Inflammatory macrophage (primary cell): ENCODE results near the gene GPAM.
A peak's percentile ranks its signal among the peaks of the same experiment; 100 is the strongest.

ENCODE experiments used
- DNase-seq, 2 donors: peaks; one replicate each; pipeline ENCODE4 v3.0.0-alpha.2; 2020 to 2022

Gene GPAM

GRCh38 chr10:112176543-112176942 lies 7.0 kb downstream of the GPAM start:
- DNase-seq, result no peak

- no peak for DNase-seq
Measured at GRCh38 chr10:112175409-112175808, 8.2 kb downstream of the GPAM start.

DNA sequence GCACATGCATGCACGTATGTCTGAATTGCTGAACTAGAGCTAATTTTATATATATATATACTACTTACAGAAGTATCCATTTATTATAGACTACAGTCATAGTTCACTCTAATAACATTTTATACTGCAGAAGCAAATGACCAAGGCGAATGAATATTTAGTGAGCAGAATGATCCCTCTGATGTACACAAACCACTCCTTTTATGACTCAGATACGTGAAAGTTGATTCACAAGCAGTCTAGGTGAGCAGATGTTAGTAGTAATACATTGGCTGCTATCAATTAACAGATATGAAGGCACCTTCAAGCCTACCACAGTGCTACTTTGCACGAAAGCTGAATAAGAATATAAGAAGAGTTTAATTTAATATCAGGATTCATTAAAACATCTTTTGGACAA lies 10.4 kb downstream of the GPAM start:
- DNase-seq, result no peak

- no peak for DNase-seq
Measured at GRCh38 chr10:112168733-112169132, 14.8 kb downstream of the GPAM start.

GRCh38 chr10:112166800-112167199 lies 16.8 kb downstream of the GPAM start:
- DNase-seq, result no peak

GRCh38 chr10:112161757-112162518 lies 21.6 kb downstream of the GPAM start:
- DNase-seq, result no peak

GRCh38 chr10:112160834-112161233 lies 22.7 kb downstream of the GPAM start:
- DNase-seq, result no peak

DNA sequence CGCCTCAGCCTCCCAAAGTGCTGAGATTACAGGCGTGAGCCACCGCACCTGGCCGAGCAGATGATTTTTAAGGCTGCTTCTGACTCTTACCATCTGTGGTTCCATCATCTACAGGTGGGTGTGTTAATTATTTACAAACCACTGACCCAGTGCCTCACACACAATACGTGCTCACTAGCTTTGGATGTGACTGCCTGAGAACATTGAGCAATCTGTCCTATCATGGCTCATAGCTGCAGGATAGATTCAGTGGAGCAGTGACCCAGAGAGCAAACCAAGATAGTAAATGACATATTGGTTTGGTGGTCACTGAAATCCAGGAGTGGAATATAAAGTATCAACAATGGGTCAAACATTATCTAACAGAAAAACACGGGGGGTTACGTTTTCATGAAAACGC lies 24.1 kb downstream of the GPAM start:
- DNase-seq, result no peak

GRCh38 chr10:112151524-112152039 lies 32.0 kb downstream of the GPAM start:
- no peak for DNase-seq

DNA sequence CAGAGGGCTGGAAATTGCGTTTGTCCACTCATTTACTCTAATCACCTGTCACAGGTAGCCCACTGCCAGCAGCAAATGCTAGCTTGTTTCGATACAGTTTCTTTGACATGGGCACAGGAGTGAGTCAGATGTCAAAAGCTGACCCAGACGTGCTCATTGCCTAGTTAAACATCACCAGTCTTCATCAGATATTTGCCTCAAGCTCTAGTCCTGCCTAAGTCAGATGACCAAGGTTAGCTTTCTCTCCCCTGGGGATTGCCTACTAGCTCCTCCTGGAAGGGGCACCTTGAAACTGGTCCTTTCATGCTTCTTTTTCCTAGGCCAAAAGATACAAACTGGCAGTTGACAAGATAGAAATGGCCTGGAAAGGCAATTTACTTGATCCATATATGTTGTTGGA lies 35.2 kb downstream of the GPAM start:
- no peak for DNase-seq

DNA sequence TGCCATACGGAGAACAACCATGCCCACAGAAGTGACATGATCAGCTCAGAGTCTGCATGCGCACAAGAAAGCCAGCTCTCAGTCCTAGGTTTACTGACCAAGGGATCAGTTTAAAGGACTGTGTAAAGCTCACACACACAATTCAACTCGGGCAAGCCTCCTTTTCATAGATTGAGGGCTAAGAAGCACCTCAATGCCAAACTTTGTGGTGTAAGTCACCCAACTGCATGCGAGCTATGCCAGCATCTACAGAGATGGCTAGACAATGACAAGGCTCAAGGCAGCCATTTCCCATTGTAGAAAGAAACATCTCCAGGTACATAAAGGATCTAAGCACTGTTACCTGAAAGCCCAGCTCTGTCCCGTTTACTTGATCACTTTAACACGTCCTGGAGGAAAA lies 36.8 kb downstream of the GPAM start:
- DNase-seq, result no peak

GRCh38 chr10:112145263-112145662 lies 38.3 kb downstream of the GPAM start:
- no peak for DNase-seq

DNA sequence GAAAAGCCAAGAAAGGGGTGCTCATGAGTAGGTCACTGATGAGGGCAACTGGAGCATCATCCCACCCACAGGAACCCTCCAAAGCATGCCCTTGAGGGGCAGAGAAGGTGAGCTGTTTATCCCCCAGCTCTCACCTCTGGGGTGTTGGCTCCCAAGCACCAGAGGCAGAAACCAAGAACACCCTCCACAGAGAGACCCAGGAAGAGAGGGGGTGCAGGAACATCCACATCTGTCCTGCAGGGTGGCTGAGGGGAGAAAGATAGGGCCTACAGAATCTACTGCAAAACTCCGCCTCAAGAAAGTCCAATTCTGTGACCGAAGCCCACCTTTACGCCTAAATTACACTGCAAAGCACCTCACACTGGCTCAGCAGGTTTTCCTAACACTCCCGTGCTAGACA lies 40.1 kb downstream of the GPAM start:
- no peak for DNase-seq

DNA sequence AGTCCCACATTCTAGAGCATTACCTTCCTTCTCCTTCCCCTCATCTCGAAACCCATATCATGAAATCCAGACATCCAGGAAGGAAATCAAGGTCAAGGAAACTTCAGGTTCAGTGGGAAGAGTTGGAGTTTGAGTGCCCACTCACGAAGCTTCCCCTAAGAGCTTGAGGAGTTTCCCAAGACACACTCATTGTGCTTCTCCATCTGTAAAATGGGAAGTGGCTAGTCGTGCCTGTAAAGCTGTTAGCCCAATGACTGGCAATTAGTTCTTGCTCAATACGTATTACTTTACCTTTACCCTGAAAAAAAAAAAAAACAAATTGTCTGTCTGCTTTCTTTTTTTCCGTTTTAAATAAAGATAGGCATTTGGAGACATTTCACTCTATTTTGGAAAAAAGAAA lies 42.3 kb downstream of the GPAM start:
- peak; percentile 77 to 80 for DNase-seq

DNA sequence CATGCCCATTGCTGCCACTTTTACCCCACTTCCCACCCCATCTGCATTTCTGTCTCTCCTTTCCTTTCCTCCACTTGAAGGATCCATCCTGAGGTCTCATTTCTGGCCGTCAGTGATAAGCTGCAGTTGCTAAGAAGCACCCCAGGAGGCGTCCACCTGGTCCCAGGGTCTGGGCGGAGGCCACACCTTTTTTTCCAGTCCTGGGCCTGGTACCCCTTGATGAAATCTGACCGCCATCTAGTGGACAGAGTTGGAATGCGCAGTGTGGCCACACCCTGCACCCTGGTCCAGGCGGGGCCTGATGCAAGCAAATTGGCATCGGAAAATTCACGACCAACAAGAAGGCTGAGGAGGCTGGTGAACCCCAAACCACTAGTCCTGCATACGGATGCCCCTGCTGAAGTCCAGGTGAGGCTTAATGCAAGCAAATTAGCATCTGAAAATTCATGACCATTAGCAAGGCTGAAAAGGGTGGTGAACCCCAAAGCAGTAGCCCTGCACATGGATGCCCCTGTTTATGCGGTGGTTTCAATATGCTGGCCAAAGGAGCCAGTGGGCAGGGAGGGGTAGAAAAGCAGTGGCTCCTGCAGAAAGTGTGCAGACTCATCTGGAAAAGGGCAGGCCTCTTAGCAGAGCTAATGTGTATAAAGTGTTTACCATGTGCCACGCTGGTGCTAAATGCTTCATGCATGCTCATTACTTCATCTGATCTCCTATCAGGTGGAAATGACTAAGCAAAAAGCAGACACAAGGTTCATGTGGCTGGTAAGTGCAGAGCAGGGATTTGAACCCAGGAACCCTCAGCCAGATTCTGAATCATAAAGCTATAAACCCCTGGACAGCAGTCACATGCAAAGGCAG lies 43.2 kb downstream of the GPAM start:
- DNase-seq, result peak; percentile 50 to 67

DNA sequence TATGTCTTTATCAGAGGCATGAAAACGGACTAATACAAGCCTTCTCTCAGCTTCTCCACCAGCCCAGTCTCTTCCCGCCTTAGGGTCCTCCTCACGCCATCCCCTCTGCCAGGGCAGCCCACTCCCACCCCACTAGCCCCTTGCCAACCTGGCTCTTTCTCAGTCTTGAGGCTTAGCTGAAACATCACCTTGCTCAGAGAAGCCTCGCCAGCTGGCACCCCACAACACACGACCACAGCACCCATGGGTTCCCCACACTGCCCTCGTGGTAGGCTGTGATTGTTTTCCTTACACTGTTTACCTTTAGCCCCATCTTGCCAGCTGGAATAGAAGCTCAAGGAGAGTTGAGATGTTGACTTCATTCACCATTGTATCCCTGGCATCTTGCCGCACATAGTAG lies 44.4 kb downstream of the GPAM start:
- no peak for DNase-seq

- DNase-seq, result peak; percentile 65 to 67
Measured at GRCh38 chr10:112137154-112137987, 46.2 kb downstream of the GPAM start.

- DNase-seq, result no peak
Measured at GRCh38 chr10:112136486-112137153, 46.9 kb downstream of the GPAM start.

- DNase-seq, result no peak
Measured at GRCh38 chr10:112135604-112136003, 48.0 kb downstream of the GPAM start.

- DNase-seq, result no peak
Measured at GRCh38 chr10:112132435-112132834, 51.1 kb downstream of the GPAM start.

DNA sequence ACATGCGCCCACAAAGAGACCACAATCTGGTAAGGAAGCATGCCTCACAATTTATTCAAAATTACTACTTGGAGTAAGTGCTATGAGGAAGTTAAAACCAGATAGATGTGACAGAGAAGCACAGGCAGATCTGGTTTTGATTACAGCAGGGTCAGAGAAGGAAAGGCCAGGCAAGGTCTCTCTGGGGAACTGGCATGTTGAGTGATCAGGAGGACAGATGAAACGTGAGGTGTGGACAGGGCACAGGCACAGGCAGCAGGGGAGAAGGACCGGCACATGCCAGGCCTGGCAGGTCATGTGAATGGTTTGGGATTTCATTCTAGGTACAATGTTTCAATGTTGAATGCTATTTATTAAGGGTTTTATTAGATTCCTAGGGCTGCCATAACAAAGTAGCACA lies 51.6 kb downstream of the GPAM start:
- no peak for DNase-seq

GRCh38 chr10:112131346-112131745 lies 52.2 kb downstream of the GPAM start:
- DNase-seq, result no peak
